ENCODE measurements around the gene RUNX1. TPM values are rescaled to one million over a fixed set of nuclear protein-coding genes. Genes with fewer than 3 reads are reported as not detected.

Gene RUNX1
- total RNA-seq, 1 experiment from 2014 or later = 55.2 TPM

GRCh38 chr21:35020436-35020835 is 28.7 kb downstream of the RUNX1 start:
- TF ChIP-seq CTCF (conservative IDR thresholded peaks at IDR 0.05; ENCODE audit: low read depth, low read length) (no peak), EZH2phosphoT487 (IDR thresholded peaks at IDR 0.05; ENCODE audit: borderline replicate concordance, low read length) (no peak), EZH2 (IDR thresholded peaks at IDR 0.05; ENCODE audit: low read length, unreplicated experiment) (no peak)
- peaks cover 18% of the 10 kb centered on the region; the same call in 1 of the 2 replicates for H3K36me3 ChIP-seq (ENCODE audit: low read depth, low read length)
- ATAC-seq = no peak
- DNase-seq = no peak
- no TSS peak for BruUV-seq (replicated peaks)
- no peaks in the 10 kb centered on the region for H3K9me2 ChIP-seq (replicated peaks; ENCODE audit: low read length)
- intact Hi-C loops (cut with micrococcal nuclease) = no loop called here
- CTCF ChIA-PET = no interaction called here
- no peak overlapping the region for H3K4me3 ChIP-seq (ENCODE audit: low read length)
- POLR2A ChIA-PET (ENCODE audit: unreplicated experiment) = no interaction called here
- H4K20me1 ChIP-seq (ENCODE audit: low read length) = no peaks in the 10 kb centered on the region; the same call in 1 of the 2 replicates
- H3K4me1 ChIP-seq (ENCODE audit: insufficient read depth, low read length) = peaks cover 40% of the 10 kb centered on the region
- no peaks in the 10 kb centered on the region for H3F3A ChIP-seq (ENCODE audit: low read length, unreplicated experiment)
- H2AFZ ChIP-seq (ENCODE audit: low read length) = no peak overlapping the region
- peak overlapping the region; percentile 2; the same call in 1 of the 2 replicates for H3K27ac ChIP-seq (ENCODE audit: low read length)
- peaks cover 63% of the 10 kb centered on the region for H3K79me2 ChIP-seq (ENCODE audit: low read length)
- no peak overlapping the region for H3K9ac ChIP-seq (ENCODE audit: low read length)
- H3K27me3 ChIP-seq (ENCODE audit: low read length) = no peaks in the 10 kb centered on the region
- H3K4me2 ChIP-seq (ENCODE audit: low read length) = 0 out of 2 replicates have a peak overlapping the region, but pooled peaks have one; percentile 5
- H3K9me3 ChIP-seq (ENCODE audit: low read length) = no peaks in the 10 kb centered on the region

DNA sequence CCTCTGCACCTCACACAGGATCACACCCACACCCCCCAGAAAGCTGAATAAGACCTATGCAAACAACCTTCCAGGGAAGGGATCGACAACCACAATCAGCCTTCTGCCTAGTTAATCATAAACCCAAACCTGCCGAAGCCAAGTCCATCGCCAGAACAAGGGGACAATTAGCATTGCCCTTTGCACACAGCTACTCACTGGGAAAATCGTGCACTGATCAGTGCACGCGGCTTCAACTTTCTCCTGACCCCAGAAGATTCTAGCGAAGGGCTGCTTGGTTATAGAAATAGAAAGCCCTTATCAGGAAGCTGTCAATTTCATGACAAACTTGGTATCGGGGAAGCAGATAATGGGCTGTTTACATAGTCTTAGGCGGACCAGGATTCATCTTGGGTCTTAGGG is 29.5 kb downstream of the RUNX1 start:
- no peaks in the 10 kb centered on the region for H3K27me3 ChIP-seq (ENCODE audit: low read length)
- no peak overlapping the region for H3K9ac ChIP-seq (ENCODE audit: low read length)
- ATAC-seq (peak; percentile 77), DNase-seq (peak; percentile 73)
- no peaks in the 10 kb centered on the region for H3K9me2 ChIP-seq (replicated peaks; ENCODE audit: low read length)
- no peaks in the 10 kb centered on the region; the same call in 1 of the 2 replicates for H4K20me1 ChIP-seq (ENCODE audit: low read length)
- no peaks in the 10 kb centered on the region for H3F3A ChIP-seq (ENCODE audit: low read length, unreplicated experiment)
- peaks cover 18% of the 10 kb centered on the region; the same call in 1 of the 2 replicates for H3K36me3 ChIP-seq (ENCODE audit: low read depth, low read length)
- TF ChIP-seq CTCF (conservative IDR thresholded peaks at IDR 0.05; ENCODE audit: low read depth, low read length) (no peak), EZH2phosphoT487 (IDR thresholded peaks at IDR 0.05; ENCODE audit: borderline replicate concordance, low read length) (no peak), EZH2 (IDR thresholded peaks at IDR 0.05; ENCODE audit: low read length, unreplicated experiment) (no peak)
- H3K4me2 ChIP-seq (ENCODE audit: low read length) = peak overlapping the region; percentile 59
- intact Hi-C loops (cut with micrococcal nuclease) = loop anchor here (10.0 kb wide), 1 partner anchor 115 kb away; no protein-coding TSS in a partner anchor
- H3K9me3 ChIP-seq (ENCODE audit: low read length) = no peaks in the 10 kb centered on the region
- no TSS peak for BruUV-seq (replicated peaks)
- H3K4me3 ChIP-seq (ENCODE audit: low read length) = no peak overlapping the region
- ChIA-PET POLR2A (ENCODE audit: unreplicated experiment) (no interaction called here), CTCF (no interaction called here)
- H3K4me1 ChIP-seq (ENCODE audit: insufficient read depth, low read length) = peaks cover 40% of the 10 kb centered on the region
- peak overlapping the region; percentile 34 for H3K27ac ChIP-seq (ENCODE audit: low read length)
- H2AFZ ChIP-seq (ENCODE audit: low read length) = no peak overlapping the region
- peaks cover 55% of the 10 kb centered on the region for H3K79me2 ChIP-seq (ENCODE audit: low read length)

DNA sequence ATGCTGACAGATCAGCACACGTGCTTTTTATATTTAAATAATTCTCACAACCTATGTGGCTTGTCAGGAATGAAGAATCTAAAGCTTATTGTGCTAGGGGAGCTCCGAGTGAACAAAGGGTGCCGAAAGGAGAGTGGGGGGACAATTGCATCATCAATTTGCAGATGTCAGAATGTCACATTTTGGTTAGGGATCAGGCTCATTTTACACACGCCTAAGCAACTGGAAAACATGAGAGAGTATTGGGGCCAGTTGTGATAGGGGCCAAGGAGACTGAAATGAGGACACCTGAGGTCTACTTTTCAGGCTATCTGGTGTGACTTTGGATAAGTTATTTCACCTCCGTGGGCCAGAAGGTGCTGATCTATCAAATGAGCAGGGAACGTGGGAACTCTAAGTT is 31.8 kb downstream of the RUNX1 start:
- ChIA-PET POLR2A (ENCODE audit: unreplicated experiment) (interaction anchor here (0.6 to 0.7 kb wide), 2 partner anchors 15 to 580 kb away, joined by 3 read pairs; no protein-coding TSS in a partner anchor), CTCF (no interaction called here)
- no peaks in the 10 kb centered on the region for H4K20me1 ChIP-seq (ENCODE audit: low read length)
- ATAC-seq = no peak
- peaks cover 54% of the 10 kb centered on the region for H3K79me2 ChIP-seq (ENCODE audit: low read length)
- H3K27ac ChIP-seq (ENCODE audit: low read length) = no peak overlapping the region
- intact Hi-C loops (cut with micrococcal nuclease) = loop anchor here (10.0 kb wide), 1 partner anchor 112 kb away; no protein-coding TSS in a partner anchor
- H3K9me2 ChIP-seq (replicated peaks; ENCODE audit: low read length) = no peaks in the 10 kb centered on the region
- H3K4me3 ChIP-seq (ENCODE audit: low read length) = no peak overlapping the region
- H2AFZ ChIP-seq (ENCODE audit: low read length) = no peak overlapping the region
- H3K9ac ChIP-seq (ENCODE audit: low read length) = no peak overlapping the region
- H3K4me2 ChIP-seq (ENCODE audit: low read length) = no peak overlapping the region
- no peaks in the 10 kb centered on the region for H3K9me3 ChIP-seq (ENCODE audit: low read length)
- no TSS peak for BruUV-seq (replicated peaks)
- TF ChIP-seq EZH2 (IDR thresholded peaks at IDR 0.05; ENCODE audit: low read length, unreplicated experiment) = no peak
- no peak for TF ChIP-seq CTCF (conservative IDR thresholded peaks at IDR 0.05; ENCODE audit: low read depth, low read length)
- TF ChIP-seq EZH2phosphoT487 (IDR thresholded peaks at IDR 0.05; ENCODE audit: borderline replicate concordance, low read length) = no peak
- DNase-seq = no peak
- peaks cover 10% of the 10 kb centered on the region; the same call in 1 of the 2 replicates for H3K36me3 ChIP-seq (ENCODE audit: low read depth, low read length)
- H3F3A ChIP-seq (ENCODE audit: low read length, unreplicated experiment) = no peaks in the 10 kb centered on the region
- H3K4me1 ChIP-seq (ENCODE audit: insufficient read depth, low read length) = peaks cover 46% of the 10 kb centered on the region
- H3K27me3 ChIP-seq (ENCODE audit: low read length) = no peaks in the 10 kb centered on the region
